DND-41 (cell line): ENCODE results near the gene HRC.

Experiments
- ATAC-seq: fragments of 200-7000 bp; cut with Tn5 transposase; 3 replicates; pipeline ENCODE4 v1.9.1; 2021; ENCODE audit warnings: low read depth; ENCODE audit not compliant: insufficient read depth
- DNase-seq: peaks from one replicate; pipeline ENCODE4 v3.0.0-alpha.2; 2020
- H2AFZ ChIP-seq: 2 replicates; pipeline ENCODE4 v1.6.0; 2012; ENCODE audit warnings: low read depth, low read length
- H3K27ac ChIP-seq: 2 replicates; pipeline ENCODE4 v1.5.1; 2012; ENCODE audit warnings: low read length, inconsistent platforms
- H3K27me3 ChIP-seq: fragments of 200-600 bp; sonication (generic); 2 replicates; pipeline ENCODE4 v1.6.0; 2012; ENCODE audit warnings: low read length, mild to moderate bottlenecking, inconsistent platforms; ENCODE audit not compliant: insufficient read depth, poor library complexity
- H3K36me3 ChIP-seq: 2 replicates; pipeline ENCODE4 v1.5.1; 2012; ENCODE audit warnings: low read length, inconsistent platforms; ENCODE audit not compliant: insufficient read depth
- H3K4me1 ChIP-seq: 2 replicates; pipeline ENCODE4 v1.5.1; 2012; ENCODE audit warnings: mild to moderate bottlenecking, low read length; ENCODE audit not compliant: insufficient read depth
- H3K4me2 ChIP-seq: 2 replicates; pipeline ENCODE4 v1.6.0; 2012; ENCODE audit warnings: mild to moderate bottlenecking, moderate library complexity, low read length, inconsistent platforms; ENCODE audit not compliant: insufficient read depth
- H3K4me3 ChIP-seq, 2 experiments: fragments of 200-600 bp in 1 of 2; shearing (Covaris generic) in 1 of 2; 2 replicates each; pipeline ENCODE4 v1.5.1; 2012 to 2016; ENCODE audit warnings: inconsistent platforms in 2 of 2, low read length in 2 of 2, mild to moderate bottlenecking in 2 of 2, low read depth in 1 of 2, moderate library complexity in 1 of 2
- H3K79me2 ChIP-seq: 2 replicates; pipeline ENCODE4 v1.6.0; 2012; ENCODE audit warnings: low read length, inconsistent platforms; ENCODE audit not compliant: insufficient read depth
- H3K9ac ChIP-seq: 2 replicates; pipeline ENCODE4 v1.6.0; 2012; ENCODE audit warnings: low read depth, mild to moderate bottlenecking, inconsistent platforms, low read length, moderate library complexity
- H3K9me3 ChIP-seq: 2 replicates; pipeline ENCODE4 v1.5.1; 2012; ENCODE audit warnings: low read length, moderate library complexity, mild to moderate bottlenecking, inconsistent platforms; ENCODE audit not compliant: insufficient read depth, severe bottlenecking
- H4K20me1 ChIP-seq: 2 replicates; pipeline ENCODE4 v1.6.0; 2012; ENCODE audit warnings: low read length; ENCODE audit not compliant: insufficient read depth
- CTCF ChIP-seq: IDR thresholded peaks from 2 replicates; pipeline ENCODE4 v1.5.1; 2012; ENCODE audit warnings: borderline replicate concordance, low read length, moderate library complexity, mild to moderate bottlenecking; ENCODE audit not compliant: poor library complexity, severe bottlenecking; ENCODE audit errors: extremely low read depth
- EZH2 ChIP-seq: IDR thresholded peaks from 3 replicates; pipeline ENCODE4 v1.6.1; 2012; ENCODE audit warnings: borderline replicate concordance, low read depth, mild to moderate bottlenecking, moderate library complexity, low read length, inconsistent platforms; ENCODE audit not compliant: severe bottlenecking

Gene HRC

GRCh38 chr19:49153167-49153809 lies 1.9 kb downstream of the HRC start:
- Histone ChIP-seq H3K4me3 (no peak overlapping the region), H3K79me2 (no peaks in the 10 kb centered on the region), H3K4me1 (peaks cover 21% of the 10 kb centered on the region), H3K9me3 (no peaks in the 10 kb centered on the region), H3K27me3 (peaks cover 12% of the 10 kb centered on the region), H3K4me2 (no peak overlapping the region), H3K9ac (no peak overlapping the region), H4K20me1 (peaks cover 2% of the 10 kb centered on the region; the same call in 1 of the 2 replicates), H2AFZ (no peak overlapping the region), H3K36me3 (no peaks in the 10 kb centered on the region), H3K27ac (no peak overlapping the region)
- TF ChIP-seq EZH2 (no peak), CTCF (no peak)
- ATAC-seq (no peak), DNase-seq (no peak)

DNA sequence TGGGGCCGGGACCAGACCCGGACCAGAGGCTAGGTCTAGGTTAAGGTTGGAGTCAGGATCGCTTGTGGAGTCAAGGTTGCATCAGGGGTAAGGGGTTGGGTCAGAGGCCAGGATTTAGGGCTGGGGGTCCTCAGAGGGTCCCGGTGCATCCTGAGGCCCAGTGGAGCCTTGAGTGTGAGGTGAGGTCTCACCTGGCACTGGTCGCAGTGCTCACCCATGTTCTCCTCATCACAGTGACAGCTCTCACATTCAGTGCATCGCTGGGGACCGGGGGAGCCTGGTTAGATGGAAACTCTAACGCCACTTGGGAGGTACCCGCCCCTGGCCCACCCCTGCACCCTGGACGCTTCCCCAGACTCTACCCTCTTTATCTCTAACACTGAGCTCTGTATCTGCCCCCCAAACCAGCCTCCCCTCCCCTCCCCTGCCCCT lies 3.1 kb downstream of the HRC start:
- no peak for DNase-seq
- Histone ChIP-seq H3K4me1 (peaks cover 14% of the 10 kb centered on the region), H3K36me3 (no peaks in the 10 kb centered on the region), H3K9me3 (no peaks in the 10 kb centered on the region), H3K27ac (no peak overlapping the region), H3K27me3 (peaks cover under 1% of the 10 kb centered on the region), H3K79me2 (no peaks in the 10 kb centered on the region), H3K4me2 (no peak overlapping the region), H3K4me3 (no peak overlapping the region), H3K9ac (no peak overlapping the region), H2AFZ (no peak overlapping the region), H4K20me1 (peaks cover 2% of the 10 kb centered on the region; the same call in 1 of the 2 replicates)
- ATAC-seq, result peak; percentile 25; the same call in 1 of the 3 replicates
- TF ChIP-seq EZH2 (no peak), CTCF (no peak)

DNA sequence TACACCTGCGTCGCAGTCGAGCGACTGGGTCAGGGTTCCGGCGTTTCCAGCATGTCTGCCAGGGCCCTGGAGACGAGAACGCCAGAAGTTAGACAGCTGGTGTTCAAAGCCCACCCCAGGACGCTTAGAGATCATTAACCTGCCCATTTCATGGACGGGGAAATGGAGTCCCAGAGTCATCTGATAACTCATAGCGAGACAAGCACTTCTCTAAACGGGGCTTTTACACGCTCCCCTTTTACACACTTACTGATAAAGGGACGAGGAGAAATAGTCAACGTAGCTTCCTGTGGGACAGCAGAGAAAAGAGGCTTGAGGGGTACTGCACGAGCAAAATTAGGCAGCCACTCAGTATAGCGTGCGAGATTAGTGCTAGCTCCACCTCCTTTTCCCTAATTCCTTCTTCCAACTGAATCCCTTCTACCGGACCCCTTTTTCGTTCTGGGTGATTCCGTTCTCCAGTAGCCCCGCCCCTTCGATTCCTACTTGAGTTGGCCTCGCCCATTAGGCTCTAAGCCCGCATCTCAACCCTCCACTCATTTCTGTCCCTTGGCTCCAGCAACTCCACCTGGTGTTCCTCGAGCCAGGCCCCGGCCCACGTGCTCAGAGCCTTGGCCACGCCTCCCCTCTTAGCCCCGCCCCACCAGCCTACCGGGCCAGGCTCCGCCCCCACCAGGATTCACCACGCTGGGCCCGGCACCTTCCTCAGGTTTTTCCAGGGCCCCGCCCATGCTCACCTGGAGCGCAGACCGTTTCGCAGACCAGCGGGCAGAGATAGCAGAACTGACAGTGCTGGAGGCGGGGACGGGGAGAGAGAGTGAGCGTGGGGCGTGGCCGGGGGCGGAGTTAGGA lies 3.7 kb downstream of the HRC start:
- Histone ChIP-seq H3K27me3 (no peaks in the 10 kb centered on the region), H3K4me2 (no peak overlapping the region), H2AFZ (no peak overlapping the region), H3K9me3 (no peaks in the 10 kb centered on the region), H3K79me2 (no peaks in the 10 kb centered on the region), H3K4me3 (no peak overlapping the region), H3K27ac (no peak overlapping the region), H4K20me1 (peaks cover 2% of the 10 kb centered on the region; the same call in 1 of the 2 replicates), H3K9ac (no peak overlapping the region), H3K36me3 (no peaks in the 10 kb centered on the region), H3K4me1 (peaks cover 14% of the 10 kb centered on the region)
- TF ChIP-seq CTCF, result no peak
- no peak for TF ChIP-seq EZH2
- DNase-seq (peak; percentile 30), ATAC-seq (peak; percentile 21)
